ENCODE data around the gene ZBTB20.

- TF ChIP-seq CTCF (IDR thresholded peaks at IDR 0.05) (no peak), EP300 (IDR thresholded peaks at IDR 0.05) (no peak)
These were observed 564.2 kb downstream of the ZBTB20 start for GRCh38 chr3:114582929-114583328.
